Gastrocnemius medialis (tissue), 4 donors: ENCODE results near the gene STXBP2. TPM values are rescaled to one million over a fixed set of nuclear protein-coding genes. Genes with fewer than 3 reads are reported as not detected.

Experiments
- ATAC-seq, 2 donors: fragments of 150-250 bp; one replicate each; pipeline ENCODE4 v1.9.1; 2016
- DNase-seq, 2 donors: peaks; one replicate each; pipeline ENCODE4 v3.0.0-alpha.2; 2019
- H3K27ac ChIP-seq, 4 donors: fragments of 200-600 bp; sonication (generic); 1 replicate in 1 of 4; 2 replicates in 3 of 4; pipeline ENCODE4 v1.5.1; 2016 to 2018; ENCODE audit warnings: mild to moderate bottlenecking in 2 of 4, moderate library complexity in 1 of 4
- H3K27me3 ChIP-seq, 3 donors: fragments of 200-600 bp; sonication (generic) in 2 of 3; 1 replicate in 1 of 3; 2 replicates in 2 of 3; pipeline versions ENCODE4 v1.5.1 to v1.6.0; 2016 to 2019; ENCODE audit warnings: mild to moderate bottlenecking in 1 of 3, moderate library complexity in 1 of 3
- H3K36me3 ChIP-seq, 2 donors: fragments of 200-600 bp; sonication (generic) in 1 of 2; one replicate each; pipeline ENCODE4 v1.5.1; 2017 to 2018
- H3K4me1 ChIP-seq, 2 donors: fragments of 200-600 bp; sonication (generic) in 1 of 2; one replicate each; pipeline ENCODE4 v1.5.1; 2016 to 2017; ENCODE audit warnings: mild to moderate bottlenecking in 2 of 2
- H3K4me3 ChIP-seq, 4 donors: fragments of 200-600 bp; sonication (generic) in 3 of 4; 1 replicate in 1 of 4; 2 replicates in 3 of 4; pipeline ENCODE4 v1.5.1; 2016 to 2019; ENCODE audit warnings: mild to moderate bottlenecking in 2 of 4
- H3K9me3 ChIP-seq, 3 donors: fragments of 200-600 bp; sonication (generic) in 2 of 3; 1 replicate in 1 of 3; 2 replicates in 2 of 3; pipeline ENCODE4 v1.5.1; 2016 to 2019
- POLR2A ChIP-seq, 2 donors: fragments of 450-650 bp; IDR thresholded peaks; one replicate each; pipeline ENCODE4 v1.6.1; 2017; ENCODE audit warnings: antibody characterized with exemption in 2 of 2, mild to moderate bottlenecking in 2 of 2, moderate library complexity in 2 of 2
- in situ Hi-C, 4 donors: fragments of 200-750 bp; cut with MboI; loops; one replicate each; pipeline versions ENCODE4 v1.15.0 to v1.8.0; 2017; ENCODE audit warnings: low sequenced_read_pairs in 4 of 4
- intact Hi-C: fragments of 100-400 bp; cut with DNase I; formaldehyde crosslinking; loops from one replicate; pipeline ENCODE4 v1.15.1; 2023; ENCODE audit warnings: low total_unique reads
- total RNA-seq, 4 donors: library from RNA; depleted of rRNA; stranded (reverse); fragments of >200 nt; gene quantifications; one replicate each; pipeline versions ENCODE4 v1.1.0 to v1.2.3, GENCODE V29; 2016
- TF ChIP-seq, protein P1 (sequence below), 5 experiments: fragments of 450-650 bp in 3 of 5; fragments of 200-600 bp in 2 of 5; sonication (generic) in 2 of 5; IDR thresholded peaks in 4 of 5; conservative IDR thresholded peaks in 1 of 5; 1 replicate in 4 of 5; 2 replicates in 1 of 5; pipeline ENCODE4 v1.5.1; 2016 to 2019; ENCODE audit warnings: antibody characterized with exemption in 5 of 5, mild to moderate bottlenecking in 3 of 5, moderate library complexity in 3 of 5

The STXBP2 gene
- total RNA-seq, 4 donors from 2014 or later, result 0.87 to 3.7 (median 2.8) TPM

DNA sequence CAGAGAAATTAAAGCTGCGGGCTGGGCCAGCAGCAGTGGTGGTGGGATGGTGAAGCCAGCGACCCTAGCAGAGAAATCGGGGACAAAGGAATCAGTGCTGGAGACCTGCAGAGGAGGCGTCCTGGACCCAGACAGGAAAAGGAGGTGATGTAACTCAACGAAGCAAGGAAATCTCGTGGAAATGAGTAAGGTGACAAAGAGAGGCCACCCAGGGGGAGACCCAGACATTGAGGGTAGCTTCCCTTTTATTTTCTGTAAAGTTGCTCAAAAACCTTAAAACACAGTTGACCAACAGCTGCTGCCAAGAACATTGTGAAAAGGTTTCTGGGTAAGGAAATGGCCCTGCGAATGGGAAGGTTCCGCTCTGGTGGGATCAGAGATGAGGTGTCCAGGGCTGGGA, 18.7 kb downstream of the STXBP2 start:
- intact Hi-C loops (no loop called here), in situ Hi-C loops (loop anchor here in 1 of 4 donors (10.0 kb wide), 1 partner anchor 149 kb away; no protein-coding TSS in a partner anchor)
- H3K27me3 ChIP-seq, result no peaks in the 10 kb centered on the region
- no peak for ATAC-seq
- H3K4me3 ChIP-seq, result no peak overlapping the region
- no peak for TF ChIP-seq POLR2A (IDR thresholded peaks at IDR 0.05)
- TF ChIP-seq, protein P1, sequence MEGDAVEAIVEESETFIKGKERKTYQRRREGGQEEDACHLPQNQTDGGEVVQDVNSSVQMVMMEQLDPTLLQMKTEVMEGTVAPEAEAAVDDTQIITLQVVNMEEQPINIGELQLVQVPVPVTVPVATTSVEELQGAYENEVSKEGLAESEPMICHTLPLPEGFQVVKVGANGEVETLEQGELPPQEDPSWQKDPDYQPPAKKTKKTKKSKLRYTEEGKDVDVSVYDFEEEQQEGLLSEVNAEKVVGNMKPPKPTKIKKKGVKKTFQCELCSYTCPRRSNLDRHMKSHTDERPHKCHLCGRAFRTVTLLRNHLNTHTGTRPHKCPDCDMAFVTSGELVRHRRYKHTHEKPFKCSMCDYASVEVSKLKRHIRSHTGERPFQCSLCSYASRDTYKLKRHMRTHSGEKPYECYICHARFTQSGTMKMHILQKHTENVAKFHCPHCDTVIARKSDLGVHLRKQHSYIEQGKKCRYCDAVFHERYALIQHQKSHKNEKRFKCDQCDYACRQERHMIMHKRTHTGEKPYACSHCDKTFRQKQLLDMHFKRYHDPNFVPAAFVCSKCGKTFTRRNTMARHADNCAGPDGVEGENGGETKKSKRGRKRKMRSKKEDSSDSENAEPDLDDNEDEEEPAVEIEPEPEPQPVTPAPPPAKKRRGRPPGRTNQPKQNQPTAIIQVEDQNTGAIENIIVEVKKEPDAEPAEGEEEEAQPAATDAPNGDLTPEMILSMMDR (IDR thresholded peaks at IDR 0.05 in 4 of 5, conservative IDR thresholded peaks at IDR 0.05 in 1 of 5), result no peak
- peaks cover 0 to 4% of the 10 kb centered on the region in 2 donors for H3K4me1 ChIP-seq
- DNase-seq, result no peak
- H3K9me3 ChIP-seq, result no peaks in the 10 kb centered on the region
- no peaks in the 10 kb centered on the region for H3K36me3 ChIP-seq
- H3K27ac ChIP-seq, result no peak overlapping the region

DNA sequence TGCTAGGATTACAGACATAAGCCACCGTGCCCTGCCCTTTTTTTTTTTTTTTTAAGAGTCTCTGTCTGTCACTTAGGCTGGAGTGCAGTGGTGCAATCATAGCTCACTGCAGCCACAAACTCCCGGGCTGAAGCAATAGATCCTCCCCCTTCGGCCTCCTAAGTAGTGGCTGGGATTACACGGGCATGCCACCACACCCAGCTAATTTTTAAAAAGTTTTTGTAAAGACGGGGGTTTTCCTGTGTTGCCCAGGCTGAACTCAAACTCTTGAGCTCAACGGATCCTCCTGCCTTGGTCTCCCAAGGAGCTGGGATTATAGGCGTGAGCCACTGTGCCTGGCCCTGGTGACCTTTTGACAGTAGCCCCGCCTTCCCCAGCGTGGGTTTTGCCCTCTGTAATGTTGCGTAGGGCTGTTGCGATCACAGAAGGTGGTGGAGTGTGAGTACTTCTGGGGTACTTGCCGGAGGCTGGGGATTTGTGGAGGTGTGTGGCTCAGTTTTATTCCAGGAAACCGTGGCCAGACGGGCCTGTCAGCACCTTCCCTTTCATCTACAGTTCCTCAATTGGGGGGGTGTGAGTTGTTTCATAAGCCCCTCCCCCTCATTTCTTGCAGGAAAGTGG, 20.3 kb downstream of the STXBP2 start:
- Histone ChIP-seq H3K9me3 (no peaks in the 10 kb centered on the region), H3K4me1 (peaks cover 0 to 3% of the 10 kb centered on the region in 2 donors), H3K27me3 (no peaks in the 10 kb centered on the region), H3K36me3 (no peaks in the 10 kb centered on the region), H3K4me3 (no peak overlapping the region), H3K27ac (no peak overlapping the region)
- in situ Hi-C loops, result loop anchor here in 1 of 4 donors (10.0 kb wide), 1 partner anchor 148 kb away; no protein-coding TSS in a partner anchor
- ATAC-seq, result no peak
- no peak for DNase-seq
- intact Hi-C loops, result no loop called here
- TF ChIP-seq, protein P1 (IDR thresholded peaks at IDR 0.05 in 4 of 5, conservative IDR thresholded peaks at IDR 0.05 in 1 of 5), result no peak
- no peak for TF ChIP-seq POLR2A (IDR thresholded peaks at IDR 0.05)

DNA sequence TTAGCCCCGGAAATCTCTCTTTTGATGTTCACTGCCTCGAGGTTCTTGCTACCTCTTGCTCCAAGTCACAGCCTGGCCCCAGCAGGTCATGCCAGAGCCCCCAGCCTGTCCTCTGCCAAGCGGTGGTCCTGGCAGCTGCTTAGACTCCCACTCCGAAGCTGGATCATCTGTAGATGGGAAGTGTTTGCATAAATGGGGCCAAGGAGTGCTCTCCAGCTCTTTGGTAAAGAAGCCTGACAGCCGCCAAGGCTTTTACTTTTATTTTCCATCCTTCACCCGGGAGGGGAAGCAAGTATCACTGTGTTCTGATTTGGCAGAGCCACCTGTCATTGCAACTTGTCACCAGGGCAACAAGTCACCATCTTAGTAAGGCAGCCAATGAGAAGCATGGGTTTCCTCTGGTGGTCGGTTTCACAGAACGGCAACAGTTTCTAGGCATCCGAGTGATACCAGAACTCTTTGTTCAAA, 21.3 kb downstream of the STXBP2 start:
- DNase-seq (no peak), ATAC-seq (no peak)
- in situ Hi-C loops, result loop anchor here in 1 of 4 donors (10.0 kb wide), 1 partner anchor 147 kb away; no protein-coding TSS in a partner anchor
- H3K27ac ChIP-seq, result no peak overlapping the region
- no peaks in the 10 kb centered on the region for H3K4me1 ChIP-seq
- H3K36me3 ChIP-seq, result no peaks in the 10 kb centered on the region
- H3K27me3 ChIP-seq, result peaks cover 0 to under 1% (median 0%) of the 10 kb centered on the region in 3 donors
- no peak overlapping the region for H3K4me3 ChIP-seq
- TF ChIP-seq, protein P1 (IDR thresholded peaks at IDR 0.05 in 4 of 5, conservative IDR thresholded peaks at IDR 0.05 in 1 of 5), result no peak
- TF ChIP-seq POLR2A (IDR thresholded peaks at IDR 0.05), result no peak
- H3K9me3 ChIP-seq, result no peaks in the 10 kb centered on the region
- intact Hi-C loops, result no loop called here

DNA sequence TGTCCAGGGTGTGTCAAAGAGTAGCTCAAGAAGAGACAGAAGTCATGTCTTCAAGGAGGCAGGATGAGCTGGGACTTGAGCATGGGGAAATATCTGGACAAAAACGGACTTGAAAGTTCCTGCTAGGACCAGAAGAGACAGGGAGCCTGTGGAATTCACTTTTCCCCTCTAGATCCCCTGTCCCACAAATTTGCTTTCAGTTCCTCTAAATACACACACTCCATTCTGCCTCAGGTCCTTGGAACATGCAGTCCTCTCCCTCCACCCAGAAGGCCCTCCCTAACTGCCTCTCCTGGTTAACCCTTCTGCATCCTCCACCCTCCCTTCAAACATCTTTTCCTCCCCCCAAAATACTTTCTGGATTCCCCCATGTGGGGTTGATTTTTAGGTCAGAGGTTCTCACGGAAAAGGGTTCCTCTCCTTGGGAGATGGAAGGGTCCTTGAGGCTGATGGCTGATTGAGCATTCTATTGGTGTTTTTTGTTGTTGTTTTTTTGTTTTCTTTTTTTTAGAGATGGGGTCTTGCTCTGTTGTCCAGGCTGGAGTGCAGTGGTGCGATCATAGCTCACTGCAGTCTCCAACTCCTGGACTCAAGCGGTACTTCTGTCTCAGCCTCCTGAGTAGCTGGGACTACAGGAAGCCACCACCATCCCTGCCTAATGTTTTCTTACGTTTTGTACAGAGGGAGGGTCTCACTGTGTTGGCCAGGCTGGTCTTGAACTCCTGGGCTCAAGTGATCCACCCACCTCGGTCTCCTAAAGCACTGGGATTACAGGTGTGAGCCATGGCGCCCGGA, 25.0 kb downstream of the STXBP2 start:
- Histone ChIP-seq H3K36me3 (no peaks in the 10 kb centered on the region), H3K9me3 (no peaks in the 10 kb centered on the region), H3K27ac (no peak overlapping the region), H3K4me1 (no peaks in the 10 kb centered on the region), H3K27me3 (peaks cover 0 to 7% (median 5%) of the 10 kb centered on the region in 3 donors), H3K4me3 (no peak overlapping the region)
- DNase-seq (no peak), ATAC-seq (no peak)
- in situ Hi-C loops, result no loop called here
- intact Hi-C loops, result no loop called here
- no peak for TF ChIP-seq POLR2A (IDR thresholded peaks at IDR 0.05)
- TF ChIP-seq, protein P1 (IDR thresholded peaks at IDR 0.05 in 4 of 5, conservative IDR thresholded peaks at IDR 0.05 in 1 of 5), result no peak
